CD14-positive monocyte (primary cell): ENCODE measurements around the gene CYP2W1. TPM values are rescaled to one million over a fixed set of nuclear protein-coding genes. Genes with fewer than 3 reads are reported as not detected.
"Not testable (repeated sequence)": the region's sequence is repeated elsewhere in the genome, so short reads cannot be mapped to it uniquely, and the experiment has no call there.

Experiments used
- DNase-seq, 3 donors: peaks; one replicate each; pipeline ENCODE4 v3.0.0-alpha.2; 2011 to 2022
- H2AFZ ChIP-seq: 2 replicates; pipeline ENCODE4 v1.6.0; 2012; ENCODE audit warnings: mild to moderate bottlenecking, low read depth, low read length, inconsistent platforms; ENCODE audit not compliant: insufficient read depth, poor library complexity, severe bottlenecking
- H3K27ac ChIP-seq, 2 donors: 1 replicate in 1 of 2; 2 replicates in 1 of 2; pipeline ENCODE4 v1.5.1; 2012 to 2013; ENCODE audit warnings: low read length in 2 of 2, control low read depth in 1 of 2, inconsistent platforms in 1 of 2, low read depth in 1 of 2, mild to moderate bottlenecking in 1 of 2
- H3K27me3 ChIP-seq, 2 donors: one replicate each; pipeline versions ENCODE4 v1.6.0 to v1.6.1; 2011 to 2013; ENCODE audit warnings: low read length in 2 of 2; ENCODE audit not compliant: control insufficient read depth in 2 of 2, insufficient read depth in 2 of 2
- H3K36me3 ChIP-seq, 2 donors: replicated peaks in 1 of 2; 1 replicate in 1 of 2; 2 replicates in 1 of 2; pipeline versions ENCODE4 v1.5.1 to v1.6.1; 2012 to 2013; ENCODE audit warnings: low read length in 2 of 2, control low read depth in 1 of 2, inconsistent platforms in 1 of 2, mild to moderate bottlenecking in 1 of 2; ENCODE audit not compliant: insufficient read depth in 2 of 2, control insufficient read depth in 1 of 2
- H3K4me1 ChIP-seq, 2 donors: 1 replicate in 1 of 2; 2 replicates in 1 of 2; pipeline versions ENCODE4 v1.5.1 to v1.6.1; 2012 to 2013; ENCODE audit warnings: low read length in 2 of 2, control low read depth in 1 of 2, inconsistent platforms in 1 of 2, mild to moderate bottlenecking in 1 of 2, moderate library complexity in 1 of 2; ENCODE audit not compliant: insufficient read depth in 2 of 2, control insufficient read depth in 1 of 2
- H3K4me2 ChIP-seq: replicated peaks from 2 replicates; pipeline ENCODE3; 2012; ENCODE audit warnings: low read length, moderate library complexity, mild to moderate bottlenecking; ENCODE audit not compliant: poor library complexity, severe bottlenecking; ENCODE audit errors: extremely low read depth
- H3K4me3 ChIP-seq, 3 experiments: fragments of 200-600 bp in 1 of 3; sonication (generic) in 1 of 3; replicated peaks in 1 of 3; 1 replicate in 2 of 3; 2 replicates in 1 of 3; pipeline ENCODE4 v1.5.1; 2011 to 2013; ENCODE audit warnings: low read length in 3 of 3, mild to moderate bottlenecking in 3 of 3, control low read depth in 2 of 3, low read depth in 2 of 3, inconsistent platforms in 1 of 3, moderate library complexity in 1 of 3
- H3K79me2 ChIP-seq: 2 replicates; pipeline ENCODE4 v1.6.0; 2012; ENCODE audit warnings: mild to moderate bottlenecking, control low read depth, inconsistent platforms, low read length, moderate library complexity; ENCODE audit not compliant: insufficient read depth
- H3K9ac ChIP-seq: 2 replicates; pipeline ENCODE4 v1.6.0; 2017; ENCODE audit warnings: low read length, mild to moderate bottlenecking; ENCODE audit not compliant: insufficient read depth, poor library complexity, severe bottlenecking
- H3K9me3 ChIP-seq, 2 donors: replicated peaks in 1 of 2; 1 replicate in 1 of 2; 2 replicates in 1 of 2; pipeline versions ENCODE4 v1.5.1 to v1.6.1; 2012 to 2013; ENCODE audit warnings: low read length in 2 of 2, control low read depth in 1 of 2; ENCODE audit not compliant: control insufficient read depth in 1 of 2, insufficient read depth in 1 of 2
- H4K20me1 ChIP-seq: 2 replicates; pipeline ENCODE4 v1.6.0; 2012; ENCODE audit warnings: mild to moderate bottlenecking, low read length, control low read depth, moderate library complexity; ENCODE audit not compliant: insufficient read depth
- H3K27ac Mint-ChIP-seq, 7 donors: one replicate each; pipeline ENCODE4 v1.8.0; 2020; ENCODE audit warnings: mild to moderate bottlenecking in 7 of 7, mixed read lengths in 7 of 7, moderate library complexity in 6 of 7, inconsistent platforms in 2 of 7
- H3K27me3 Mint-ChIP-seq, 3 donors: one replicate each; pipeline ENCODE4 v1.8.0; 2021 to 2022; ENCODE audit warnings: low read depth in 3 of 3, mild to moderate bottlenecking in 3 of 3, mixed read lengths in 3 of 3, moderate library complexity in 3 of 3, inconsistent platforms in 1 of 3
- H3K36me3 Mint-ChIP-seq, 2 donors: one replicate each; pipeline ENCODE4 v1.8.0; 2020; ENCODE audit warnings: mixed read lengths in 2 of 2, inconsistent platforms in 1 of 2, mild to moderate bottlenecking in 1 of 2
- H3K4me1 Mint-ChIP-seq: one replicate; pipeline ENCODE4 v1.8.0; 2020; ENCODE audit warnings: mild to moderate bottlenecking, mixed read lengths
- H3K4me3 Mint-ChIP-seq, 2 donors: one replicate each; pipeline ENCODE4 v1.8.0; 2020; ENCODE audit warnings: mild to moderate bottlenecking in 2 of 2, mixed read lengths in 2 of 2, moderate library complexity in 1 of 2
- H3K9me3 Mint-ChIP-seq, 7 donors: one replicate each; pipeline ENCODE4 v1.8.0; 2020 to 2022; ENCODE audit warnings: mixed read lengths in 7 of 7, mild to moderate bottlenecking in 6 of 7, moderate library complexity in 6 of 7, inconsistent platforms in 2 of 7
- WGBS: methylation state at CpG from one replicate; pipeline ENCODE4 v1.1.5; 2013; ENCODE audit warnings: missing lambda C conversion rate; ENCODE audit not compliant: insufficient coverage; 5-methylcytosine and 5-hydroxymethylcytosine counted together
- intact Hi-C, 2 donors: fragments of 100-400 bp; cut with micrococcal nuclease; formaldehyde crosslinking; loops; one replicate each; pipeline versions ENCODE4 v1.15.0 to v1.15.1; 2023
- polyA plus RNA-seq, 3 donors: library from polyadenylated mRNA; depleted of rRNA in 1 of 3; unstranded in 2 of 3; stranded (reverse) in 1 of 3; fragments of 300-500 nt in 2 of 3; fragments of >200 nt in 1 of 3; fragmentation: Illumina TruSeq in 2 of 3; gene quantifications; 1 replicate in 2 of 3; 2 replicates in 1 of 3; pipeline ENCODE4 v1.2.3, GENCODE V29; 2012 to 2021
- TF ChIP-seq, protein P1 (sequence below): fragments of 200-600 bp; IDR thresholded peaks from one replicate; pipeline ENCODE4 v1.8.0; 2022; ENCODE audit warnings: antibody characterized with exemption, mild to moderate bottlenecking

CYP2W1 gene
- polyA plus RNA-seq, 3 donors = not detected

DNA sequence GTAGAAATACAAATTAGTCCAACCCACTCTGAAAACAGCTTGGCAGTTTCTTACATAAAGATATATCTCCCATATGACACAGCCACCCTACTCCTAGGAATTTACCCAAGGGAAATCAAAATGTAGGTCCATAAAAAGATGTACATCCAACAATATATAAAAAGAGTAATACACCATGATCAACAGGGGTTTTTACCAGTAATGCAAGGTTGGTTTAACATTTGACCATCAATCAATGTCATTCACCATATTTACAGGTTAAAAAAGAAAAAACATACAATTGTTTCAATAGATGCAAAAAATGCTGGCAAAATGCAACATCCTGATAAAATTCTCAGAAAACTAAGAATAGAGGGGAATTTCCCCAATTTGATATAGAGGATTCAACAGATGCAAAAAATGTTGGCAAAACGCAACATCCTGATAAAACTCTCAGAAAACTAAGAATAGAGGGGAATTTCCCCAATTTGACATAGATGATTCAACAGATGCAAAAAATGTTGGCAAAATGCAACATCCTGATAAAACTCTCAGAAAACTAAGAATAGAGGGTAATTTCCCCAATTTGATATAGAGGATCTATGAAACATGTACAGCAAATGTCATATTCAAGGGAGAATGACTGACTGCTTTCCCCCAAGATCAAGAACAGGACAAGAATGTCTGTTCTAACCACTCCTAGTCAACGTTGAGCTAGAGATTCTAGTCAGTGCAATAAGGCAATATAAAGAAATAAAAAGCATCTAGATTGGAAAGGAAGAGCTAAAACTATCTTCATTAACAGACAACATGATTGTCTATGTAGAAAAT lies 42.2 kb upstream of the CYP2W1 start:
- peak overlapping the region; percentile 81 to 95 (median 91) for H3K27ac Mint-ChIP-seq
- Histone ChIP-seq H3K9ac (no peak overlapping the region), H3K9me3 (no peaks in the 10 kb centered on the region)

GRCh38 chr7:943793-944192 lies 39.2 kb upstream of the CYP2W1 start:
- DNase-seq, H3K4me3 ChIP-seq, intact Hi-C loops, H3K4me2 ChIP-seq, H3K27ac ChIP-seq, H3K4me3 Mint-ChIP-seq, H2AFZ ChIP-seq, H3K27me3 ChIP-seq, H3K9ac ChIP-seq, H3K9me3 ChIP-seq, H3K27ac Mint-ChIP-seq, H3K9me3 Mint-ChIP-seq, H3K27me3 Mint-ChIP-seq: not testable (repeated sequence)
- Histone ChIP-seq H3K4me1 (peaks cover 23 to 27% of the 10 kb centered on the region in 2 donors), H4K20me1 (peaks cover 78% of the 10 kb centered on the region), H3K79me2 (peaks cover 79% of the 10 kb centered on the region), H3K36me3 (peaks cover 18% of the 10 kb centered on the region in 2 donors)
- no CpG with 5 or more reads among the region's 4 CpGs for WGBS
- H3K4me1 Mint-ChIP-seq = peaks cover 36% of the 10 kb centered on the region
- H3K36me3 Mint-ChIP-seq = peaks cover 17 to 41% of the 10 kb centered on the region in 2 donors

More for the DNA sequence above, 42.2 kb upstream of the CYP2W1 start:
- DNase-seq = peak; percentile 66 to 90 (median 89)
- Histone ChIP-seq H3K36me3 (peaks cover 23 to 24% of the 10 kb centered on the region in 2 donors), H4K20me1 (peaks cover 73% of the 10 kb centered on the region), H3K79me2 (peaks cover 73% of the 10 kb centered on the region), H3K27ac (peak overlapping the region in 1 of 2 donors; percentile 75), H3K4me2 (peak overlapping the region; percentile 34), H3K27me3 (no peaks in the 10 kb centered on the region), H3K4me3 (peak overlapping the region in 1 of 3 experiments; percentile 31), H2AFZ (no peak overlapping the region), H3K4me1 (peaks cover 23 to 27% of the 10 kb centered on the region in 2 donors)
- H3K27me3 Mint-ChIP-seq = no peaks in the 10 kb centered on the region
- peaks cover 31 to 41% of the 10 kb centered on the region in 2 donors for H3K36me3 Mint-ChIP-seq
- WGBS = no CpG with 5 or more reads among the region's 2 CpGs
- intact Hi-C loops = no loop called here
- peaks cover 34% of the 10 kb centered on the region for H3K4me1 Mint-ChIP-seq
- TF ChIP-seq, protein P1, sequence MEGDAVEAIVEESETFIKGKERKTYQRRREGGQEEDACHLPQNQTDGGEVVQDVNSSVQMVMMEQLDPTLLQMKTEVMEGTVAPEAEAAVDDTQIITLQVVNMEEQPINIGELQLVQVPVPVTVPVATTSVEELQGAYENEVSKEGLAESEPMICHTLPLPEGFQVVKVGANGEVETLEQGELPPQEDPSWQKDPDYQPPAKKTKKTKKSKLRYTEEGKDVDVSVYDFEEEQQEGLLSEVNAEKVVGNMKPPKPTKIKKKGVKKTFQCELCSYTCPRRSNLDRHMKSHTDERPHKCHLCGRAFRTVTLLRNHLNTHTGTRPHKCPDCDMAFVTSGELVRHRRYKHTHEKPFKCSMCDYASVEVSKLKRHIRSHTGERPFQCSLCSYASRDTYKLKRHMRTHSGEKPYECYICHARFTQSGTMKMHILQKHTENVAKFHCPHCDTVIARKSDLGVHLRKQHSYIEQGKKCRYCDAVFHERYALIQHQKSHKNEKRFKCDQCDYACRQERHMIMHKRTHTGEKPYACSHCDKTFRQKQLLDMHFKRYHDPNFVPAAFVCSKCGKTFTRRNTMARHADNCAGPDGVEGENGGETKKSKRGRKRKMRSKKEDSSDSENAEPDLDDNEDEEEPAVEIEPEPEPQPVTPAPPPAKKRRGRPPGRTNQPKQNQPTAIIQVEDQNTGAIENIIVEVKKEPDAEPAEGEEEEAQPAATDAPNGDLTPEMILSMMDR = no peak
- no peak overlapping the region for H3K4me3 Mint-ChIP-seq
- peaks cover 0 to 3% (median 0%) of the 10 kb centered on the region in 7 donors for H3K9me3 Mint-ChIP-seq
